ENCODE results near the gene BIRC3.
A peak's percentile ranks its signal among the peaks of the same experiment; 100 is the strongest.

DNA sequence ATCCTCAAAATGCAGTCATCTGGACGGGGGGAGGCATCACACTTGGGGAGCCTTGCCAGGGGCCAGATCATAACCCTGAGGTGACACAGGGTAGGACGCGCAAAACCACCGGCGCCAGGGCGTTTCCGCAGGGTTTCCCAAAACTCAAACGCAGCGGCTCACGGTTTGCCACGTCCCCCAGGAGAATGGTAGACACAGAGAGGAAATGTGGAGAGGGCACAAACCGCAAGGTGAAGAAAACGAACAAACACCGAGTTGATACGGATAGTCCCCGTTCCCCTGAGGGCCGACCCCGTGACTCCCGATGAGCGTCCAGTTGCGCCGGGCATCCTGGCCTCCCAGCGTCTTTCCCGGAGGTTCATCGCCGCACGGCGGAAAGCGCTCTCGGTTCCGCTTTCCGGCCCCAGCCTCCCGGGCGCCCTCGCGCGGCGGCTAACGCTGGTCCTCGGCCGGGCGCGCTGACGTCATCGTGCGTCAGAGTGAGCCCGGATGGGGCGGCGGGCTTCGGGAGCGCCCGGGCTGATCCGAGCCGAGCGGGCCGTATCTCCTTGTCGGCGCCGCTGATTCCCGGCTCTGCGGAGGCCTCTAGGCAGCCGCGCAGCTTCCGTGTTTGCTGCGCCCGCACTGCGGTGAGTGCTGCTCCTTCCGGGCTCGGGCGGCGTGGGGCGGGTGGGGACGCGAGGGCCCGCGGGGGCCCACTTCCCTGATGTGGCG is 29.6 kb downstream of the BIRC3 start, which contains the start of gene BIRC2:
- TF ChIP-seq REST (IDR thresholded peaks at IDR 0.05; ENCODE audit: insufficient read depth in 1 of 2, low read depth in 2 of 2, low read length in 2 of 2) (0 out of 4 replicates have a peak, but pooled peaks of 1 of the 2 experiments have one; percentile 10), POLR2AphosphoS5 (IDR thresholded peaks at IDR 0.05; ENCODE audit: low read depth, low read length) (peak; percentile 79)

Measured in PFSK-1 (cell line).